Brain pericyte (primary cell): ENCODE measurements around the gene NPFFR2.
"Not testable (repeated sequence)": the region's sequence is repeated elsewhere in the genome, so short reads cannot be mapped to it uniquely, and the experiment has no call there.

Experiments
- DNase-seq: peaks from one replicate; pipeline ENCODE4 v3.0.0-alpha.2; 2012; ENCODE audit warnings: low read depth, low spot score

NPFFR2 gene

GRCh38 chr4:72031868-72032608 lies at the start of gene NPFFR2:
NPFFR2 (plus strand) TSS chr4:72032000; CDS start chr4:72128592, 96,592 bp downstream.
- DNase-seq = no peak

DNA sequence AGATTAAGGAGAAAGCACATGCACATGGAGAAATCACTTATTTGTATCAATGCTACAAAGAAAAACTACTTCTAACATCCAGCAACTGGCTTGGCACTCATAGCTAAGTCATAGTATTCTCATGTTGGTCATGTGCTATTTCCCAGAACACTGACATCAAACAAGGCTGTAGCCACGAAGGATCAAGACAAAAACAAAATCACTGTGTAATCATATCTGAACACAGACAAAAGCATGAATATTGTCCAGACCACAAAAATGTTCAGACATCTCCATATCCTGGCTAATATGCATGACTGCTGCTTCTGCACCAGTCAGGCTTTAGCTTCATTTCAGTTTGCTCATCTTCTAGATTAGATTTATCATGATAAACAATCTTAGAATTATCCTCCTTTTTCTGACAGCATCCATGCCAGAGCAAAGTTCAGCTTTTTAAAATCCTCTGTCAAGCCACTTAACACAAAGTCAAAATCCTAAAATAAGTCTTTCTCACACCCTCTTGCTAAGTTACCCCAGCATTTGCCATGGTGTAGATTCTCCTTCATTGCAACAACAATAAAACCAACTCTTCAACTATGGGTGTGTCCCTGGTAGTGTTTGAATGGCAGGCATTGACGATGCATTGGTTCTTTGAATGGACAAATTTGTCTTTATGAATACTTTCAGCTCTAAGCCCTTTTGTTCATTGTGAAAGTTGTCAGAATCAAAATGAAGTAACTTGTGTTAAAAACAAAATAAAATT lies 39.1 kb upstream of the NPFFR2 start:
- no peak for DNase-seq

- no peak for DNase-seq
These were observed 37.2 kb upstream of the NPFFR2 start for GRCh38 chr4:71994559-71994958.

DNA sequence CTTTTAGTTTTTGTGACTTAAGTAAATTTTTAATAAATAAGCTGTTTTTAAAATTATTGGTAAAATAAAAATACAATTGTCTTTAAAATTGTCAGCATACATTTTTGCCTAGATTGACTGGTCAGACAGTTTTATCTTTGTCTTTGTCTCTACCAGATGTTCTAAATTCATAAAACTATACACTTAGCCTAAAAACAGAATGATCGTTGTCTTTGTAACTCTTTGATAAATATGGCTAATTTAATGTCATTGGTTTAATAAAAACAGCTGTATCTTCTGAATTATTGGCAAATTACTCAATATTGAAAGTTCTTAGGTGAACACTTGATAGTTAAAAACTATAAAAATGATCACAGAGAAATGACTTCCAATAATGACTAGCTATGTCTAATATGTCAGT lies 36.5 kb upstream of the NPFFR2 start:
- DNase-seq = no peak

DNA sequence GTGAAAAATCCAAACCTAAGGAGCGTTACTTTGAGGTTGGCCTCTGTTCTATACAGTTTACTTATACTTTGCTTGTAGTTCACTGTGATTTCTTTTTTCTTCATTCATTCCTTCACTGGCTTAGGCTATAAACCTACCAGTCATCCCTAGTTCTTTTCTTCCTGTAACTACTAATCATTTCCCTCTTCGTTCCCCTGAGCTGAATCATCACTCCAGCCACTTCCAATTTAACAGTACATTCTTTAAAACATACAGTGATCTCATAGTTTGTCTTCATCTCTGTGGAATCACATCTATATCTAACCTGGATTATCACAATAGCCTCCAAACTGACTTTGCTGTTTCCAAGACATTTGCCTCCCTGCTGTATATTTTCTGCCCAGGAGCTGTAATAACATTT lies 25.2 kb upstream of the NPFFR2 start:
- DNase-seq = no peak

DNA sequence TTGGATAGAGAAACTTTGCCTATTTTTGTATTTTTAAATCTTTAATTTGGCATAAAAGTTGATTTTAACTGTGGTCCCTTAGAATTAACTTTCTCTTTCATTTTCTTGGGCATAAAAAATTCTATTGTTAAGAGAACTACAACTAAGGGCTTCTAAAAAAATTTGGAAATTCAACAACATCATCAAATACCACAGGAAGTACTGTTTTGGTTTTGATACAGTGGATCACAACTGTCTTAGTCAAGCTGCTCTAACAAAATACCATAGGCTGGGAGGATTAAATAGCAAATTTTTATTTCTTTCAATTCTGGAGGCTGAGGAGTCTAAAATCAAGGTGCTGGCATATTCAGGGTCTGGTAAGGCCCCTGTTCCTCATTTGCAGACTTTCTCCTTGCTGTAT lies 19.9 kb upstream of the NPFFR2 start:
- no peak for DNase-seq

DNA sequence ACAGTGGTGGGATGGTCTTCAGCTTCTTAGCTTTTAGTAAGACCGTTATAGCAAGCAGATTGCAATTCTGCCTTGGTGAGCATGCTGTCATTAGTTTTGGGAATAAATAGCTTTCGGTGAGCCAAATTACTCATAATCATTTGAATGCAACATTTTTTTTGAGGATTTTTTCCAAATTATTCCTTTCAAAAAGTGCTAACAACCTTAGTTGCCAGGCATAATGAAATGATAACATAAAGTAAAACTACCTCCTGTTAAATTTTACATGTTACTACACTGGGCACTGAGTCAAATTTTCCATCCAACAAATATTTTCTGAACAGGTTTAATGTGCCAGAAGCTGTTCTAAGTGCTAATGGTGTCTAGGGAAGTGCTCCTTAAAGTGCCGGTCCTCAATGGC lies 15.8 kb upstream of the NPFFR2 start:
- DNase-seq = no peak

DNA sequence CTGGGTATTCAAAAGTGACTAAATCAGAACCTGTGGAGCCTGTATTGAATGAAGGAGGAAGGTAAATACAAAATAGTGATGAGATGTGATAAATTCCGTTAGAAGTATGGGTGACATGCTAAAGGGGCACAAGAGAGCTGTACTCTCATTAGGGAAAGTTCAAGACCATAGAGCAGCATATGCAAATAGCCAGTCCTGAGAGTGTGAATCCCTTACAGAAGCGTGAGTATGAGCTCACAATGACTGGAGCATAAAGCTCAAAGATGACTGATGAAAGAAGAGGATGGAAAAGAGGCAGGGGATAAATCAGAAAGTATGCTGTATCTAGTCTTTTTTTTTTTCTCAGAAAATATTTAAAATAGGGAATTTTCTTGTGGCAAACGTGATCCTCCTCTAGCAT lies 12.1 kb upstream of the NPFFR2 start:
- DNase-seq = no peak

DNA sequence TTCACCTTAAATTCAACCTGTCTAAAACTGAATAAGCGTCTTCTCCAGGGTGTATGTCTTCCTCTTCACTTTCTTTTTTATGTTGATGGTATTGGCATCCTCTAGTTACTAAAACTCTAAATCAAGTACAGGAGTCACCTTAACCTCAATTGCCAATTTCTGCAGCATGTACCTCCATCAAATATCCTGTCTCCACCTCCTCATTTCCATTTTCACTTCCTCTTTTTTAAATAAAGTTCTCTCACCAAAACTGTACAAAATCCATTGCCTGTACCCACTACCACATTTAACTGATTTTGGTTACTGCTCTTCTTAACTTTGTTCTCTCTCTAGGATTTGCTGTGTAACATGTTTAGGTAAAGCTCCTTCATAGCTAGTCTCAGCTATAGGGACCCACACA lies 9.2 kb upstream of the NPFFR2 start:
- no peak for DNase-seq

- DNase-seq = no peak
These were observed 23.8 kb downstream of the NPFFR2 start for GRCh38 chr4:72055566-72055965.

- DNase-seq = no peak
These were observed 31.9 kb downstream of the NPFFR2 start for GRCh38 chr4:72063726-72064125.

DNA sequence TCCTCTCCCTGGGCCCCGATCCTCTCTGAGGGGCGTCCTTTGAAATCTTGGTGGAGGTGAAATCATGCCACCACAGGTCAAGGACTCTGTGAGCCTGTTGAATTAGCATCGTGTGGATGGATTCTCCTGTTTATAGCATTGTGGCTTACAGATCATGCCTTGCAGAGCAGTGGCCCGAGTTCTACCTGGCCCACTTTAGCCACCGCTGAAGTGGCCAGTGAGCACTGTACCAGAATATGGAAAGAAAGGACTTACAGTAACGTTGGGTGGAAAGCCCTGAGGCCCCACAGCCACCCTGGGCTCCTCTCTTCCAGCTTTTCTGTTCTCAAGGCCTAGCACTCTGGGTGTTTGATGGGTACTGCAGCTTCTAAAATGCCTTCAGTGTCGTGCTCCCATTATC lies 35.3 kb downstream of the NPFFR2 start:
- DNase-seq = no peak

GRCh38 chr4:72073816-72074215 lies 42.0 kb downstream of the NPFFR2 start:
- no peak for DNase-seq

DNA sequence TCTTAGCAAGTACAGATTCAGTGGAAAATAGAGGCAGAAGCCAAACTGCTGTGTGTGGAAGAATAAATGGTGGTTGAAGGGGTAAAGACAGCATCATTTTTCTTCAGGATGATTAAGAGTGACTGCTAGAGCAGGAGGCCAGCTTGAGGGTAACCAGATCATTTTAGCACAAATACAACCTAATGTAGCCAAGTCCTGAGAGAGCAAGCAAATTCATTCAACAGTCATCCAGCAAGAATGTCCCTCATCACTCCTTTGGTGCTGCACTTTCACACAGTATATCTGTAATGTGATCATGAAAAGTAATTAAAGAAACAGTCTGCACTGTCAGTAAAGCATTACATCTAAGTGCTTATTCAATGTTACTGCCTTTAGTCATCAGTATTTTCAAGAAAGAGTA lies 44.8 kb downstream of the NPFFR2 start:
- DNase-seq = no peak

- no peak for DNase-seq
These were observed 45.5 kb downstream of the NPFFR2 start for GRCh38 chr4:72077346-72077745.

- no peak for DNase-seq
These were observed 52.8 kb downstream of the NPFFR2 start for GRCh38 chr4:72084587-72085011.

- DNase-seq = not testable (repeated sequence)
These were observed 58.8 kb downstream of the NPFFR2 start for GRCh38 chr4:72090606-72091005.

GRCh38 chr4:72094059-72094797 lies 62.4 kb downstream of the NPFFR2 start:
- no peak for DNase-seq

GRCh38 chr4:72107456-72107855 lies 75.7 kb downstream of the NPFFR2 start:
- no peak for DNase-seq

DNA sequence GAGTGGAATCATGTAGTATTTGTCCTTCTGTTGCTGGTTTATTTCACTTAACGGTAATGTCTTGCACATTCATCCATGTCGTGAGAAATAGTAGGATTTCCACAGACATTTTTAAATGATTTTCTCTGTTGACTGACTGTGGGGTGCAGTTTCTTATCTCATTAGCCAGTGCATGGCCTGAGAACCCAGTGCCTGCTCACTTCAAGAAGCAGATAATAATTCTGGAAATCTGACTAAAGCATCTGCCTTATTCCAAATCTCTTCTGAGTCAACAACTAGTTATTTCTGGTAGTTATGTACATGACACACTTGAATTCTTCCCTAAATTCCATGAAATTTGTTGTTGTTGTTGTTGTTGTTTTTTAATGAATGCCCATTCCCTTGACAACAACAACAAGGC lies 77.6 kb downstream of the NPFFR2 start:
- no peak for DNase-seq

GRCh38 chr4:72109959-72110497 lies 78.2 kb downstream of the NPFFR2 start:
- DNase-seq = no peak

- no peak for DNase-seq
These were observed 79.1 kb downstream of the NPFFR2 start for GRCh38 chr4:72110886-72111285.
